Measurements from ENCODE around the gene SLC37A2.

SLC37A2 gene

GRCh38 chr11:125078516-125079140, 15.5 kb downstream of the SLC37A2 start:
- DNase-seq (ENCODE audit: low read depth, low spot score): no peak
- Histone ChIP-seq H3K36me3 (ENCODE audit: insufficient read depth, low read length) (no peaks in the 10 kb centered on the region), H3K9me3 (ENCODE audit: low read depth, low read length) (no peaks in the 10 kb centered on the region), H3K27ac (no peak overlapping the region), H3K9ac (ENCODE audit: insufficient read length) (no peak overlapping the region), H3K4me3 (no peak overlapping the region)
- TF ChIP-seq EZH2 (IDR thresholded peaks at IDR 0.05) (no peak), FOXP2 (optimal IDR thresholded peaks at IDR 0.05; ENCODE audit: control extremely low read depth, extremely low read length, insufficient read depth) (no peak), POLR2AphosphoS5 (IDR thresholded peaks at IDR 0.05; ENCODE audit: borderline replicate concordance, low read depth, low read length) (no peak)

- no peaks in the 10 kb centered on the region for H3K9me3 ChIP-seq (ENCODE audit: low read depth, low read length)
- H3K36me3 ChIP-seq (ENCODE audit: insufficient read depth, low read length): no peaks in the 10 kb centered on the region
- no peak overlapping the region for H3K4me3 ChIP-seq
- no peak overlapping the region for H3K9ac ChIP-seq (ENCODE audit: insufficient read length)
- DNase-seq (ENCODE audit: low read depth, low spot score): no peak
- H3K27ac ChIP-seq: no peak overlapping the region
- TF ChIP-seq FOXP2 (optimal IDR thresholded peaks at IDR 0.05; ENCODE audit: control extremely low read depth, extremely low read length, insufficient read depth): no peak
- TF ChIP-seq EZH2 (IDR thresholded peaks at IDR 0.05): no peak
- TF ChIP-seq POLR2AphosphoS5 (IDR thresholded peaks at IDR 0.05; ENCODE audit: borderline replicate concordance, low read depth, low read length): no peak
These were observed 16.2 kb downstream of the SLC37A2 start for GRCh38 chr11:125079151-125079877.

GRCh38 chr11:125079878-125080530, 16.9 kb downstream of the SLC37A2 start:
- H3K4me3 ChIP-seq: no peak overlapping the region
- H3K36me3 ChIP-seq (ENCODE audit: insufficient read depth, low read length): no peaks in the 10 kb centered on the region
- H3K27ac ChIP-seq: no peak overlapping the region
- H3K9ac ChIP-seq (ENCODE audit: insufficient read length): no peak overlapping the region
- no peak for TF ChIP-seq FOXP2 (optimal IDR thresholded peaks at IDR 0.05; ENCODE audit: control extremely low read depth, extremely low read length, insufficient read depth)
- no peak for TF ChIP-seq EZH2 (IDR thresholded peaks at IDR 0.05)
- TF ChIP-seq POLR2AphosphoS5 (IDR thresholded peaks at IDR 0.05; ENCODE audit: borderline replicate concordance, low read depth, low read length): no peak
- no peaks in the 10 kb centered on the region for H3K9me3 ChIP-seq (ENCODE audit: low read depth, low read length)
- no peak for DNase-seq (ENCODE audit: low read depth, low spot score)

GRCh38 chr11:125080531-125080911, 17.4 kb downstream of the SLC37A2 start:
- Histone ChIP-seq H3K9me3 (ENCODE audit: low read depth, low read length) (no peaks in the 10 kb centered on the region), H3K9ac (ENCODE audit: insufficient read length) (no peak overlapping the region), H3K36me3 (ENCODE audit: insufficient read depth, low read length) (no peaks in the 10 kb centered on the region), H3K27ac (no peak overlapping the region), H3K4me3 (no peak overlapping the region)
- TF ChIP-seq EZH2 (IDR thresholded peaks at IDR 0.05): no peak
- TF ChIP-seq POLR2AphosphoS5 (IDR thresholded peaks at IDR 0.05; ENCODE audit: borderline replicate concordance, low read depth, low read length): no peak
- TF ChIP-seq FOXP2 (optimal IDR thresholded peaks at IDR 0.05; ENCODE audit: control extremely low read depth, extremely low read length, insufficient read depth): no peak
- DNase-seq (ENCODE audit: low read depth, low spot score): no peak

GRCh38 chr11:125081098-125081798, 18.1 kb downstream of the SLC37A2 start:
- TF ChIP-seq FOXP2 (optimal IDR thresholded peaks at IDR 0.05; ENCODE audit: control extremely low read depth, extremely low read length, insufficient read depth): no peak
- no peak for TF ChIP-seq POLR2AphosphoS5 (IDR thresholded peaks at IDR 0.05; ENCODE audit: borderline replicate concordance, low read depth, low read length)
- TF ChIP-seq EZH2 (IDR thresholded peaks at IDR 0.05): no peak
- H3K36me3 ChIP-seq (ENCODE audit: insufficient read depth, low read length): no peaks in the 10 kb centered on the region
- H3K9ac ChIP-seq (ENCODE audit: insufficient read length): no peak overlapping the region

GRCh38 chr11:125082040-125082439, 18.9 kb downstream of the SLC37A2 start:
- TF ChIP-seq FOXP2 (optimal IDR thresholded peaks at IDR 0.05; ENCODE audit: control extremely low read depth, extremely low read length, insufficient read depth) (no peak), POLR2AphosphoS5 (IDR thresholded peaks at IDR 0.05; ENCODE audit: borderline replicate concordance, low read depth, low read length) (no peak), EZH2 (IDR thresholded peaks at IDR 0.05) (no peak)
- Histone ChIP-seq H3K9ac (ENCODE audit: insufficient read length) (no peak overlapping the region), H3K36me3 (ENCODE audit: insufficient read depth, low read length) (no peaks in the 10 kb centered on the region), H3K27ac (no peak overlapping the region), H3K9me3 (ENCODE audit: low read depth, low read length) (no peaks in the 10 kb centered on the region), H3K4me3 (no peak overlapping the region)
- DNase-seq (ENCODE audit: low read depth, low spot score): no peak

More at GRCh38 chr11:125081098-125081798, 18.1 kb downstream of the SLC37A2 start:
- H3K4me3 ChIP-seq: no peak overlapping the region
- H3K27ac ChIP-seq: no peak overlapping the region
- DNase-seq (ENCODE audit: low read depth, low spot score): no peak
- no peaks in the 10 kb centered on the region for H3K9me3 ChIP-seq (ENCODE audit: low read depth, low read length)

GRCh38 chr11:125082611-125083311, 19.7 kb downstream of the SLC37A2 start:
- no peak overlapping the region for H3K4me3 ChIP-seq
- no peak overlapping the region for H3K9ac ChIP-seq (ENCODE audit: insufficient read length)
- H3K36me3 ChIP-seq (ENCODE audit: insufficient read depth, low read length): no peaks in the 10 kb centered on the region
- no peak for TF ChIP-seq POLR2AphosphoS5 (IDR thresholded peaks at IDR 0.05; ENCODE audit: borderline replicate concordance, low read depth, low read length)
- no peak for TF ChIP-seq EZH2 (IDR thresholded peaks at IDR 0.05)
- no peak for TF ChIP-seq FOXP2 (optimal IDR thresholded peaks at IDR 0.05; ENCODE audit: control extremely low read depth, extremely low read length, insufficient read depth)
- DNase-seq (ENCODE audit: low read depth, low spot score): no peak
- no peaks in the 10 kb centered on the region for H3K9me3 ChIP-seq (ENCODE audit: low read depth, low read length)
- no peak overlapping the region for H3K27ac ChIP-seq
